Activated CD8-positive, alpha-beta memory T cell treated with anti-CD3 and anti-CD28 coated beads for 4 hours (primary cell): ENCODE measurements around the gene ISOC2.

ENCODE experiments used
- DNase-seq, 2 donors: peaks; one replicate each; pipeline ENCODE4 v3.0.0-alpha.2; 2020; ENCODE audit warnings: low read depth in 2 of 2

The ISOC2 gene

GRCh38 chr19:55489711-55490477 is 28.5 kb upstream of the ISOC2 start:
- no peak for DNase-seq

GRCh38 chr19:55488986-55489710 is 27.7 kb upstream of the ISOC2 start:
- no peak for DNase-seq

GRCh38 chr19:55487924-55488687 is 26.7 kb upstream of the ISOC2 start, which contains the start of gene SSC5D:
SSC5D (plus strand) TSS chr19:55488436; CDS start chr19:55488590, 154 bp downstream.
- no peak for DNase-seq

- DNase-seq, result peak in 1 of 2 donors; percentile 30
These were observed 25.8 kb upstream of the ISOC2 start for GRCh38 chr19:55486971-55487923.

GRCh38 chr19:55486043-55486970 is 24.9 kb upstream of the ISOC2 start:
- DNase-seq, result no peak

- no peak for DNase-seq
These were observed 24.1 kb upstream of the ISOC2 start for GRCh38 chr19:55485439-55486011.

- peak in 1 of 2 donors; percentile 24 for DNase-seq
These were observed 23.4 kb upstream of the ISOC2 start, which contains the start of gene NAT14 for GRCh38 chr19:55484593-55485438. NAT14 (plus strand) TSS chr19:55485188; CDS start chr19:55485709, 521 bp downstream.

GRCh38 chr19:55483706-55484592 is 22.5 kb upstream of the ISOC2 start:
- DNase-seq, result no peak

GRCh38 chr19:55482967-55483705 is 21.7 kb upstream of the ISOC2 start:
- no peak for DNase-seq

- DNase-seq, result no peak
These were observed 20.9 kb upstream of the ISOC2 start for GRCh38 chr19:55482156-55482961.

GRCh38 chr19:55481794-55482155 is 20.3 kb upstream of the ISOC2 start:
- no peak for DNase-seq

GRCh38 chr19:55481148-55481793 is 19.8 kb upstream of the ISOC2 start:
- DNase-seq, result no peak

- DNase-seq, result no peak
These were observed 18.2 kb upstream of the ISOC2 start for GRCh38 chr19:55479451-55480230.

GRCh38 chr19:55479045-55479444 is 17.6 kb upstream of the ISOC2 start:
- DNase-seq, result no peak

GRCh38 chr19:55478364-55478763 is 16.9 kb upstream of the ISOC2 start:
- no peak for DNase-seq
